ENCODE measurements around the gene MBNL2.

Gene MBNL2

DNA sequence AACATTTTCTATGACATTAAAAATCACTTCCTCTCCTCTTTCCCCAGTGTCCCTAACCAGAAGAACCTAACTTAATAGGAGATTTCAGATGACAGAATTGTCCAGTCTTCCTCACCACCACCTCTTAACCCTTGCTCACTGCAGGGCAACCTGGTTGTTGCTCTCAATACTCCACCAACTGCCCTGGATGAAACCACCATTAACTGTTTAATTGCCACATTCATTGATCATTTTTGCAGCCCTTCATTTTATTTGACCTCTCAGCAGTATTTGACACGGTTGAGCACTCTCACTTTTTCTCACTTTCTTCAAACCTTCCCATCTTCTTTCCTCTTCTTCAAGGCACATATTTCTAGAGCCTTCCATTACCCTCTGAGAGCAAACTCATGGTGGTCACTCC, 84.0 kb downstream of the MBNL2 start:
- DNase-seq = no peak

DNA sequence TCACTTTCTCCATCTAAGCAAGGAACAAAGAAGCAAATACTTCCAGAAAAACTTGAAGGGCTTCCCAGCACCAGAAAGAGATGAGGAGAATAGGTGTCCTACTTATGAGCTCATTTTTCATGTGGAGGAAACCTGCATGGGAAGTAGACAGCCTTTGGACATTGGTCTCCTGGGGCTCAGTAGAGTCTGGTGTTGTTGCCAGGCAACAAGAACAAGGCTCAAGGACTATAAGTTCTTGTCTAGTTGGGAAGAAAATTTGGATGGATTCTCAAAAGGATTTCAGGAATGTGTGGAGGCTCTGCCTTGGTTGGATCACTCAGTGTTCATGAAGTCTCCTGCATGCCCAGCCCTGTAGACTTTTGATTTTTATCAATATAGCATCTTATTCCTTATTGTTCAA, 84.5 kb downstream of the MBNL2 start:
- no peak for DNase-seq

DNA sequence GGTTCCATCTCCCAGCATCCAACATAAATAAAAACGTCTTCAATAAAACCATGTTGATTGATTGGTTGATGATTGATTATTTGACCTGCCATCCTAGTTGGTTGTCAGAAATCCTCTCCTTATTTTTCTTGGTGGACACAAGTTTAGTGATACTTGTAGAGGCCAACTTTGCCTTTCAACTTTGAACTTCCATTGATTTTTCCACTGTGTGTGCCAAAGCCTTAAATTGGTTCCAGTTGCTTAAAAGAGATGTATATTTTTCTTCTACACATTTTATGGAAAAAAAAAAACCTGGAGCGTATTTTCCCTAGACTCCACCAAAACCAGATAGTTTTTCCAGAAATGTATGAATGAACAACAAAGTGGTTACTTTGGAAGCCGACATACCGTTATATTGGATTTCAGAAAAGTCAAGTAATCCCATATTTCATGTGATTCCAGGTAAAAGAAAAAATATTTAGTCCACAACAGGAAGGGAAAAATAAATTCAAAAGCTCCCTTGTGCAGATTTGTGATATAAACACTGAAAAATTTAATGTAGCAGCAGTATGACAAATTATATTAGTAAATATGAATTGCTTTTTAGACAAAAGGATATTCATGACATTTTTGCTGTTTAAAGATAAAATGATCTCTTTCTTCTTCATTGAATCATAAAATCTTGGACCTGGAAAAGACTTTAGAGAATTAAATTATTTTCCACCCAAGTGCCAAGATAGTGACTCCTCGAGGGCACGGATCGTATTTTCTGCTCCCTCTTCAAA, 85.2 kb downstream of the MBNL2 start:
- DNase-seq = no peak

DNA sequence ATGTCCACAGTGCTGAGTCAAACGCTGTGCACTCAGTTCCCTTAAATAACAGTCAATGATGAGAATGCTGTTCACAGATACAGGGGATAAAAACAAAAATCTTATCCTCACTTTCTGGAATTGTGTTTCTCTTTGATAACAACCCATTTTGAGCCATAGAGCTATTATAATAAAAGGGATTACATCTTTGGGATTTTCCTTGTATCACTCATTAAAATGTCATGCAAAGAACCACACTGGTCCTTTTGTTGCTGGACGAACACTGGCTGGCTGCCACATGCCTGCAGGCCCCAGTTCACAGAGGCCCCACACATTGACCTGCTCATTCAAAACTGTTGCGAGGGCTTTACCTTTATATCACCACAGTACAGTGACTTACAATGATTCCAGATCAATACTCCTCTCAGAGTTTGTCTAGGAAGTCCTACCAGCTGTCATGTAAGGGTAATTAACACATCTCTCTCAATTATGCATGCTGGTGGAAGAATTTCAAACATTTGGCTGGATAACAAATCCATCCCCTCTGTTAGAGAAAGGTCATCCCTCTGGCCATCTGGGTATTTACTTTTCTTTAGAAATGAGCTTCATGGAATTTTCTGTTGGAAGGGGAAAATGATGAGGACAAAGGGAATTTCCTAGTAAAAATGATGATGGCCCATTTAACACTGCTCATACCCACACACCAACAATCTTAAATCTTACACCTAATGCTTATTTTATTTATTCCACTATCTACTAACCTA, 85.9 kb downstream of the MBNL2 start:
- no peak for DNase-seq

DNA sequence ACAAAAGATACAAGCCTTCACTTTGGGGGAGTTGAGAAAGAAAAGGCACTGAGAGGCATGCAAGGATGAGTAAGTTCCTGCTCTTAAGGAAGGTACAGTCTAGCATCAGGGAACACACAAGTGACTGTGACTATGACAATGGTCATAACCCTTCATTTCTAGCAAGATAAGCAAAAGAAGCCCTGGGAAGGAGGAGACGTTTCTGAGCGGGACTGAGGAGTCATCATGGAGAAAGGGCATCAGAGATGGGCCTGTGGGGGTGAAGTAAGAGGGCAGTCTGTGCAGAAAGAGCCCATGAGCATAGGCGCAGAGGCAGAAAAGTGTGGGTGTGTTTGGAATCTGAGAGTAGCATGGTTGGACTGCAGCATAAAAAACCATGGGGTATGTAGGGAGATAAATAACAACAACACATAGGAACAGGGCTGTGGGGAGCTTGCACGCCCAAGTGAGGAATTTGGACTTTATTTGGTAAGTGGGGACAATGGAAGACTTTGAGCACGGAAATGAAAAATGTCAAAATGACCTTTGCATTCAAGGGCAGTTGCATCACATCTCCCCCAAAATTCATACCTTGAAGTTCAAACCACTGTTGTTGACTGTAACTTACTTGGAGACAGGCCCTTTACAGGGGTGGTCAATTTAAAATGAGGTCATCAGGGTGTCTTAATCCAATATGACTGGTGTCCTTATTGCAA, 86.7 kb downstream of the MBNL2 start:
- DNase-seq = no peak

DNA sequence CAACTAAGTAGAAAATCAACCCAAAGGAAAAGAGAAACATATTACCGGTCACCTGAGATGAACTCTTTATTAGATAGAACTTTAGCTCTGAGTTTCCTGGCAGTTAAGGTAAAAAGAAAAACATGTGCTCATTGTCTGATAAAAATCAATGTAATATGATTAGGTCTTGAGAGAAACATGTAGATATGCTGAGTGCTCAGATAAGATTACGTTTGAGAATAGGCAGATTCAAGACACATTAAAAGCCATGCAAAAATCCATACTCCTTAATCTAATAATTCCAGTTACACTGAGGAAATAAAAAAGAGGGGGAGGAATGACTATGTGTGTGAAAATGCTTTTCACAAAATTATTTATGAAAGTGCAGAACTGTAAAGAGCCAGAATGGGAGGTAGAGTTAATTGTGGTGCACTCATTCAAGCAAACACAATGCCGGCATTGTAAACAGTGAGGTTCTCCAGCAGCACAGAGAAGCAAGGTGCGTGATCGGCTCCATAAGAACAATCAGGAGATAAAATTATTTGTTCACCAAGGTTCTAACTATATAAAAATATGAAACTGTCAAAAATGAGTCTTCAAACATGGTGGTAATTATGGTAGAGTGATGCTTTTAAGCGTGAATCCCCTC, 88.8 kb downstream of the MBNL2 start:
- DNase-seq = no peak

DNA sequence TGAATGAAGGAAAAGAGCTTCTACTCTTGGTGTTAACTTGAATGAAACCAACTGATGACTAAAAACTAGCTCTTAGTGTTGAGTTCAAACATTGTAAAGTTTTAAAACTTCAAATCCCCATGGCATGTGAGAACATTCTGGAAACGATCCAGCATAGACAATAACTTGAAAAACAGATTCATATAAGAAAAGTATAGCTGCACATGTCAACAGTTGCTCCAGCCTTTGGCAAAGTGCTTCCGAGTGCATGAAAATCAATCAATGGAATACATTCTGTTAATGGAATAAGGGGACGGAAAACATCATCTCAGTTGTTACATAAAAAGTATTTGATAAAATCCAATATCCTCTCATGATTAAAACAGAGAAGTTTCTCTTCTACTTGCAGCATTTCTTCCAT, 89.8 kb downstream of the MBNL2 start:
- DNase-seq = no peak

DNA sequence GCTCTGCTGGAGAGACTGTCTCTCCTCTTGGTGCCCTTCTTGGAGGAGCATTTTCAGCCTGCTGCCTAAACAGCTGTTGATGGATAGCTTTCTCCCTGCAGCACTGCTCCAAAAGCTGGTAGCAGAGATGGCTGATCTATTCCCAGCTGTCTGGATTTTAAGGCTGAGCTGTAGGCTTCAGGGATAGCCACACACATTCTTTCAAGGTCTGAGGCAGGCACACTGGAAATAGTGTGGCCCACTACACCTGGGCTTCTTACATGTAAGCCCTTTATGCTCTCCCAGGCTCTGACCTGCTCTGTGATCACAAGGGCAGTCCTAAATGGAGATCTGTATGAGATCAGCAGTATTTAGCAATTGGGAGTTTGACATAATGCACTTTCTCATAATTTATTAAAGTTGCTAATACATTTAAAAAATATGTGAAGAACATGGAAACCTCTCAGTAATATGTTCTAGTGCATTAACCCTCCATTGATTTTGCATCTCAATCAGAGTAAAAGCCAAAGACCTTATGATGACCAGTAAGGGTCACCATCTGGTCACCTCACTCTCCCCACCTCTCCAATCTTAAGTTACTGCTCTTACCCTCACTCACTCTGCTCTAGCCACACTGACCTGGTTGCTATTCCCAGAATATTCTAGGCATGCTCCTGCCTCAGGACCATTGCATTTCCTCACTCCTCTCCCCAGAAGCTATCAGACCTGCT, 91.6 kb downstream of the MBNL2 start:
- peak; percentile 50 for DNase-seq

DNA sequence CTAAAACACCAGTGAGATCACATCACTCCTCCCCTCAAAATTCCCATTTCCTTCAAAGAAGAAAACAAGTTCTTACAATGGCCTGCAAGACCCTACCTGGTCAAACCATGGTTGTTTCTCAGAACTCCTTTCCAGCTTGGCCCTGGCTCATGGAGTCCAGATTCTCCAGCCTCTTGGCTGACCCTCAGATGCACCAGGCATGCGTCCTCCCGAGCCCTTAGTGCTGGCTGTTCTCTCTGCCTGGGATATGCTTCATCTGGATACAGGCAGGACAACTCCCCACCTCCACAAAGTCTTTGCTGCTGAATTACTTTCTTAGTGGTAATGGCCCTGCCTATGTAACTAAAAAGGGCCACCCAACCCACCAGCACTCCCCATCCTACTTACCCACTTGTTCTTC, 94.3 kb downstream of the MBNL2 start:
- no peak for DNase-seq

DNA sequence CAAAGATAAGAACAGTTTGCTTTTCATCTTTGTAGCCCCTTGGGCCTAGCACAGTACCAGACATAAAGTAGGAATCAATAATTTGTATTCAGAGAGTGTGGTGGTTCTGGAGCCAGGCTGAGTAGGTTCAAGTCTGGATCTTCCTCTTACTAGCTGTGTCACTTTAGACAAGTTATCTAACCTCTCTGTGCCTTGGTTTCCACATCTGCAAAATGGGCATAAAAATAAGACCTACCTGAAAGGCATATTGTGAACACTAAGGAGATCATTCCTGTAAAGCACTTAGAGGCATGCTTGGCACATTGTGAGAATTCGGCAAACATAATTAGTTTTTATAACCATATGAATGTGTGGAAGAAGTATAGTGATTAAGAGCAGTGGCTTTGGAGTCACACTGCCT, 95.8 kb downstream of the MBNL2 start:
- DNase-seq = no peak

DNA sequence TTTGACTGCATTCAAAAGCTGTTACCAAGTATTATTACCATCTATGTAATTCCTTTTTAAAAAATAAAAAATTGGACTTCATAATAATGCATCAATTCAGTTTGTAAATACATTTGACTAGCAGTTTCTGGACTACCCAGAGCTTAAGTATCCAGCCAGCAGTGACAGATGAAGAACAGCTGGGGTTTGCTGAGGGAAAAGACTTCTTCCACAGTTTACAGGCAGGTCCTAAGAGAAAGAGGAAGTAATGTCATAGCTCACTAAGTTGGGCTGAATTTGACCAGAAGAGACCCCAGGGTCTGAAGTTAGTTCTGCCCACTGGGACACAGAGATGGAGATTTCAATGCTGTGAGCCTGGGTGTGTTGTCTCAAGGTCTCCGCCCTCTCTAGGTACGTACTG, 96.4 kb downstream of the MBNL2 start:
- no peak for DNase-seq

DNA sequence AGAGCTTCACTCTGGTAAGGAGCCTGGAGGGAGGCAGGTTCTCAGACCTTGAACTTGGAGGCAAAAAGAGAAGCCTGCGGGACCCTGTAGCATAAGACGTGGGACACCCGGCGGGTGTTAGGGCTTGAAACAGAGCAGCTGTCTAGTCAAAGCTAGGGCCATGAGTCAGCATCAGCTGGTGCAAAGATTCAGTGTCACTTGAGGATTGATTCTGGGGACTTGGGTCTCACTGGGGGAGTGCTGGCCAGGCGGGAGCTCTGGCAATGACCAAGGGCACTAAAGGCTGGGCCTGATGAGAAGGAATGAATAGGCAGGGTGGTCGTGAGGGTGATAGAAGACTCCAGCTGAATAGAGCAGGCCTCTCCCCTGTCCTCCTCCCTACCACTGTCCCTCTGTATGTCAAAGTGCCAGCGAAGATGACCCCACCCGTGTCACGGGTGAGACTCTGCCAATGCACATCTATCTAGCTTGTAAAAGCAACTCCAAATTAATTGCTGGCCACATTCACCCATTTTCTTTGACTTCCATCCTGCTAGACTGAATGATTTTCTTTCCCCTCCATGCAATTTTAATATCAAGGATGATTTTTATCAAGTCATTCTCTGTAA, 97.1 kb downstream of the MBNL2 start:
- peak; percentile 32 for DNase-seq

DNA sequence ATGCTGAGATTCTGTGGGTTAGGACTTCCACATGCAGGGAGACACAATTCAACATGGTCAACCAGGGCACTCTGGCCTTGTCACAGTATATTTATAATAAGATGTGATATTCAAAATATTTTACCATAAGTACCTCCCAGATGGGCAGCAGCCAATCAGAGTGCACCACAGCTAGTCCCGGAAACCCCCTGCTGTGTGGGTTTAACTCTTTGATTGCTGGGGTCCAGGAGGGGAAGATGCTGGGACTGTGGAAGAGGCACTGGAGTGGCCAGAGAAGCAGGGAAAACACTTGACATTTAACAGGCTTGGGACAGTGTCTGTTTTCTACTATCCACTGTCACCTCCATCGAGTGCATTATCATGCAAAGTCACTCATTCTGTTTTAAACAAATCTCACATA, 99.0 kb downstream of the MBNL2 start:
- peak; percentile 13 for DNase-seq

DNA sequence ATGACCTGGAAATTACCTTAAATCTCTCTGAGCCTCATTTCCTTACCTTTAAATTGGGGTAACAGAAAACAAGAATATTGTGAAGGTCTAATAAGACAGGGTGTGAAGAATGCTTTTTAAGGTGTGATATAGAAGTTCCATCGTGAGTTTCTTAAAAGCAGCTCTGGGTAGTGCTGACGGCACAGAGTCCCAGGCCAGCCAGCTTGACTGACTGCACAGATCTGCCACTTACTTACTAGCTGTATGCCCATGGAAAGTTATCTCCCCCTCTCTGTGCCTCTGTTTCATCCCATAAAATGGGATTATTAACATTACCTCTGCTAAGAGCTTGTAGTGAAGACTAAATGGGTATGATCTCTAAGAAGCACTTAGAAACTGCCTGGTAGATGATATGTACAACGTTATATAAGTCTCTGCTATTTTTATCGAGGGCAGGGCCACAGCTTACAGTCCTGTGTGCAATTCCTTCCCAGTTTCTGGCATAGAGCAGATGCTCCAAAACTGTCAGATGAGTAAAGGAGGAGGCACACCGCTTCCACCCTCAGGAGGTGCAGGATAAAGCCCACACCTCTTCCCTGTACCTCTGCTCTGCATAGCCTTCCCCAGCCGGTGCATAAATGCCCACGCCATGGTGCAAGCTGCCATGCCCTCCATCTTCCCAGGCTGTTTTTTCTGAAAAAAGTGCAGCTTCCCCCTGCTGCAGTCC, 99.6 kb downstream of the MBNL2 start:
- peak; percentile 46 for DNase-seq

DNA sequence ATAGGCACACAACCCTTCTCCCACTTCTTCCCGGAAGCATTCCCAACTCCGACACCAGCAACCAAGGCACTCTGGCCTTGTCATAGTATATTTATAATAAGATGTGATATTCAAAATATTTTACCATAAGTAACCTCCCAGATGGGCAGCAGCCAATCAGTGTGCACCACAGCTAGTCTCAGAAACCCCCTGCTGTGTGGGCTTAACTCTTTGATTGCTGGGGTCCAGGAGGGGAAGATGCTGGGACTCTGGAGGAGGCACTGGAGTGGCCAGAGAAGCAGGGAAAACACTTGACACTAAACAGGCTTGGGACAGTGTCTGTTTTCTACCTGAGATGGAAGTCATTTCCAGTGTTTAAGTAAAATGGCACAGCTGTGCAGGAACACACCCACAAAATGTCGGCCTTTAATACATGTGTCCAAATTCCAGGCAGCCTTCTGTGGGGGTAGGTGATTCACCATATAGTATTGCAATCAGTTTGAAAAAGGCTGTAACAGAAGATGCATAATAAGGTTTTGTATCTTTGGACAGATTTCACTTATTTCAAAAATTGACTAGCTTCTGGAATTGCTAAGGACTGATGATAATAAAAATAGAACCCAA, 100.7 kb downstream of the MBNL2 start:
- DNase-seq = no peak

DNA sequence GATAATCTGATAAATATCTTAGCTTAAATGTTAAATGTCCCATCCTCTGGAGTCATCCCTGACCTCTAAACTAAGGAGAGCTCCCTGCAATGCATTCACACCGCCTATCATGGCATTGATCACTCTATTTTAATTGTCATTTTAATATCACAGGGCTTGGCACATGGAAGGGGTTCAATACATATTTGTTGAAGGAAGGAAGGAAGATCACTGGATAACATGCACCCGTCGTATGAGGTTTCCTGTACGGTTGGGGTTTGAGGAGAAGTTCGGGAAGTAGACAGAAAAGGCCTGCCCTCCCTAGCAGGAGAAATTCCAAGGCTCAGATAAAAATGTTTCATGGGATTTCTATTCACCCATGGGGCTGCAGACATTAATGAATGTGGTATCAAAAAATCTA, 102.0 kb downstream of the MBNL2 start:
- DNase-seq = no peak

DNA sequence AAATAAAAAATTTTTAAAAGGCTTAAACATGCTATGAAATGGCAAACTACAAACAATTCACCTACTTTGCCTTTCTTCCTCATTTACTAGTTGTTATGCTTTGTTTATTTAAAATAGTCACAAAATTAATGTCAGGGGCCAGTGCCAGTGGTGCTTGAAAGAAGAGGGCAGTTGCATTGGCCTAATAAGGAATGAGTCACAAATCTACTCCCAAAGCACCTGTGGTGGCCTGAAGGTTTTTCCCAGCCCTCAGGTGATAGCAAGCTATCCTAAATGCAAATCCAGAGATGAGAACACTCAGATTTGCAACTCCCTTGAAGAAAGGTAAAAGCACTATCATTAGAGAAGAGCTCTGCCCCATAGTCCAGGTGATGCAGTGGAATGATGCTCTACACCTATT, 103.6 kb downstream of the MBNL2 start:
- DNase-seq = no peak

DNA sequence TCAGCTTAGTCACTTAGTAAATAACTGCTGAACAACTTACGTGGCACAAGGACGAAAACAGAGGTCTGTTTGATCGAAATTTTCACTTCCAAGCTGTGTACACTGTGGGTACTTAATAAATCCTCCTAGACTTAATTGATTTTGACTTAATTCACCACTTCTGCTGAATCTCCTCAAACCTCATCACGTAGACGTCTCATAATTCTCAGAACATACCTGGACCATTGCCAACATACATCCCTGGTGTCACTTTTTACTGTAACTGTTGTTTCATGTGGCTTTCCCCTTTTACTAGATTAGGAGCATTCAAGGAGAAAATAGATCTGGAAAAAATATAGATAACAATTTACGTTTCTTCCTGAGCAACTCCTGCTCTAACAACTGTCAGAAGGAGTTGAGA, 105.0 kb downstream of the MBNL2 start:
- peak; percentile 34 for DNase-seq

DNA sequence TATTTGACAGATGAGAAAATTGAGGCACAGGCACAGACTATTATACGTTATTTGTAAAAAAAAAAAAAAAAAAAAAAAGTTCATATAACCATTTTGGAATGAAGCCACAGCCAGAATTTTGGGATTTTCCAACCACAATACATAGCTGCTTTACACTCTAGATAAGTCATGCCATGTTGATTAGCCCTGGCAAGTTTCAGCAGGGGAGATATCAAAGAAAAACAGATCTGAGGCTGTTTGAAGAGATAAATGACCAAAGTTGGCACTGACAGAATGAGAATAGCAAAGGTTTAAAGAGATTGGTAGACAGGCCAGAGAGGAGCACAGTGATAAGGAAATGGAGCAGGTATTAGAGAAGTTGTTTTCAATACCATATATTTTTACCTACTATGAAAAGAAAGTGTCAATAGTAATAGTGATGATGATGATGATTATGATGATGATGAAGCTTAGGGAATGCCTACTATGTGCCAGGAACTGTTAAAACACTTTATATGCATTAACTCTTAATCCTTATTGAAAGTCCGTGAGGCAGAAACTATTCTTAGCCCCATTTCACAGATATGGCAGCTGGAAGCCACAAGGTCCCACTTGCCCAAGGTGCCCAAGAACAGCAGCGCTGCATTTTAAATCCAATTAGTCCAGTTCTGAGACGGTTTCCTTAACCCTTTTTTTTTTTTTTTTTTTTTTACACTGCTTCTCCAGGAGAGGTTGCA, 105.5 kb downstream of the MBNL2 start:
- DNase-seq = peak; percentile 80

DNA sequence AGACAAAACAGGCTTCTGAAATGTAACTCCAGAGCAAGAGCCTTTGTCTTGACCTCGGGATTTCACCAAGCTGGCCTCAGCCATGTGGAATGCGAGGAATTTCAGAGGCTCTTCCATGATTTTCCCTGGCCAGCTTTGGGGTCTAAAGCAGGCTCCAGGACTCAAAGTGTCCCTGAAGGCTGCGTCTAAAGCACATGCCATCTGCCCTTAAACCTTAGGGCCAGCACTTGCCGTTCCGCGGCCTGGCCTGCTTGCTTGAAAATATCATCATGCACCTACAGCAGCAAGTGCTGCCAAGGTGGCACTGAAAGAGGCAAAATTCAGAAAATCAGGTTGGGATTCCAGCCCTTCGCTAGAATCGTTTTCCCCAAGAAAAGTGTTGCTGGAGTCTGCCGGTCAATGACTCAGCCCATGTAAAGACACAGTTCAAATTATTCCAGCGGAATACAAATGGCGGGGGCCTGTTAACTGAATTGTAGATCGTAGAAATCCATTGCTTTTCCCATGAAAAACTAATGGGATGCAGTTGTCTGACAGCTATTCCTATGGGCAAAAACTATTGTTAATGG, 106.2 kb downstream of the MBNL2 start:
- peak; percentile 71 for DNase-seq

All from NCI-H82 (cell line).